Spinal cord (tissue), 10 donors: ENCODE results near the gene MSMP. TPM values are rescaled to one million over a fixed set of nuclear protein-coding genes. Genes with fewer than 3 reads are reported as not detected.

ENCODE experiments used
- DNase-seq, 6 donors: peaks; one replicate each; pipeline versions ENCODE4 v3.0.0 to v3.0.0-alpha.2; 2013 to 2015; ENCODE audit warnings: low spot score in 6 of 6, low read depth in 4 of 6
- H3K27ac ChIP-seq: one replicate; pipeline ENCODE4 v1.5.1; 2013; ENCODE audit warnings: low read depth, low read length, control low read depth
- H3K27me3 ChIP-seq: one replicate; pipeline ENCODE4 v1.6.1; 2013; ENCODE audit warnings: low read length; ENCODE audit not compliant: control insufficient read depth, insufficient read depth
- H3K36me3 ChIP-seq: one replicate; pipeline ENCODE4 v1.6.1; 2013; ENCODE audit warnings: low read length; ENCODE audit not compliant: control insufficient read depth, insufficient read depth
- H3K4me1 ChIP-seq: one replicate; pipeline ENCODE4 v1.6.1; 2013; ENCODE audit warnings: low read length; ENCODE audit not compliant: control insufficient read depth, insufficient read depth
- H3K4me3 ChIP-seq: one replicate; pipeline ENCODE4 v1.5.1; 2013; ENCODE audit warnings: low read depth, low read length, control low read depth
- H3K9me3 ChIP-seq: one replicate; pipeline ENCODE4 v1.6.1; 2013; ENCODE audit warnings: low read length; ENCODE audit not compliant: control insufficient read depth, insufficient read depth
- WGBS: methylation state at CpG from one replicate; pipeline ENCODE4 v1.1.5; 2013; ENCODE audit warnings: missing lambda C conversion rate; ENCODE audit not compliant: insufficient coverage; 5-methylcytosine and 5-hydroxymethylcytosine counted together
- polyA plus RNA-seq, 2 donors: library from polyadenylated mRNA; unstranded; fragments of 120-200 nt; gene quantifications; one replicate each; pipeline ENCODE4 v1.2.1, GENCODE V29; 2013; ENCODE audit not compliant: insufficient read length in 2 of 2
- total RNA-seq, 2 donors: library from RNA; depleted of rRNA in 1 of 2; stranded (reverse); fragments of 120-200 nt in 1 of 2; fragments of >200 nt in 1 of 2; gene quantifications; one replicate each; pipeline versions ENCODE4 v1.2.3 to v1.2.4, GENCODE V29; 2013 to 2014
- donor health status: healthy.

The MSMP gene
- total and polyA plus RNA-seq, 4 donors: 0.77 to 1.6 TPM; not detected in 2

DNA sequence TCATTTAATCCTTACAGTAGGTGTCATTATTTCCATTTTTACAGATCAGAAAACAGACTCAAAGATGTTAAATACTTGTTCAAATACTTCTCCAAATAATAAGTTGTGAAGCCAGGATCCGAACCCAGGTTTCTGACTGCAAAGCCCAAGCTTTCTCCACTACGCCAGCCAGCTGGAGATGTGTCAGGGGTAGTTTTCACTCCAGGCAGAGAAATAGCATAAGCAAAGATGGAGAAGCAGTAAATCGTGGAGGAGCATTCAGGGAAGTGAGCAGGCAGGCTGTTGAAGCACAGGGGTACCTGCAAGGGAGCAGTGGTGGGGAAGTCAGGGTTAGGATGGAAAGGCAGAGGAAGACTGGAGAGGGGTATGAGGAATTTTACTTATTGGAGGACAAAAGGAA is 25.0 kb downstream of the MSMP start:
- Histone ChIP-seq H3K9me3 (no peaks in the 10 kb centered on the region), H3K27ac (peak overlapping the region; percentile 97), H3K27me3 (no peaks in the 10 kb centered on the region), H3K4me1 (peaks cover 41% of the 10 kb centered on the region), H3K36me3 (peaks cover 41% of the 10 kb centered on the region), H3K4me3 (peak overlapping the region; percentile 1)
- DNase-seq: no peak
- WGBS: 89% methylated on average over 3 of the region's 3 CpGs

DNA sequence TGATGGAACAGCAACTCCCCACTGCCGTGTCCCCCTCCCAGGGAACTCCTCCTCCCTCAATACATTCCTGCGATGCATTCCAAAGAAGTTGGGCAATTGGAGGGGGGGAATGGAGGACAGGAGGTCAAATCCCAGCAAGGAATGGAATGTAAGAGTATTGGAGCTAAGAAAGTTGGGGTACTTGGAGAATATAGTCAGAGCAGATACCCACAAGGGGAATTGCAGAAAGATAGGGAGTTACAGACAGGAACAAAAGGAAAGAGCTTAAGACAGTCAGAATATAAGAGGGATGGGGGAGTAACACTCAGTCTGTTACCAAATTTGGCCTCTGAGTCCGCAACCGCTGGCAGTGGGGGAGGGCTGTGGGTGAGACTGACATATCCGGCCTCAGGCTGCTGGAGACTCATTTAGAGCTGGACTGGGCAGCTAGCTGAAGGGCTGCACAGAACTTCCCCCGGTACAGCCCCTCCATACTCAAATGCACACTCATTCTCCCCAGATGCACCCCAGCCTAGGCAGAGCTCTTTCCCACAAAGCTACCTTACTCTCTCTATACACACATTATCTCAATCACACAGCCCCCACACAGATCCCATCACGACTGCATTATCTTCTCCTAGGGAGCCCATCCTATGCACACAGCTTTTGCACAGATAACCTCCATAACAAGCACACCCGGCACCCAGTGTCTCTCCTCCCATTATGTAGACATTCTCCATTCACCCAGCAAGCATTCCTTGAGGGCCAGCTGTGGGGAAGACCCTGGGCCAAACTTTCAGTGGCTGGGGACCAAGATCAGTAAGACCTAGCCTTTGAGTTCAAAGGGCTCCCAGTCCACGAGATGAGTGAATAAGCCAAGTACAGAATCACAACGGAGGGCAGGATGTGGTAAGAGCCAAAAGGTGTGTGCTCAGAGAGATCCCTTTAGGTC is 25.8 kb downstream of the MSMP start:
- Histone ChIP-seq H3K4me3 (peak overlapping the region; percentile 26), H3K4me1 (peaks cover 41% of the 10 kb centered on the region), H3K27me3 (no peaks in the 10 kb centered on the region), H3K36me3 (peaks cover 49% of the 10 kb centered on the region), H3K9me3 (no peaks in the 10 kb centered on the region), H3K27ac (peak overlapping the region; percentile 97)
- DNase-seq: peak in 1 of 6 donors; percentile 41
- WGBS: 29% methylated on average over 5 of the region's 10 CpGs

DNA sequence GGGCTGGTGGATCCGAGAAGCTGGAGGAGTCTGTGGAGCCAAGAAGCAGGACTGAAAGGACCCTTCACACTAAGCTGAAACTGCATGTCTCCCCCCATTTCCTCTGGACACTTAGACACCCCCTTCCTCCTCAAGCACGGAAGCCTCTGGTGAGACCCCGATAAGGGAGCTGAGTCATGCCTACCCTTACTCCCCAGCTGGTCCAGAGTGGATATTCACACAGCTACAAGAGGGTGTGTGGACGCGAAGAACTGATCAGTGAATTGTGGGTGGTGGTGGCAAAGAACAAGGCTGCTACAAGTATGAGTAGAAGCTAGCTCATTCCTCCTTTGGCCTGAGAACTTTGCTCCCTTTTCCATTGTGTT is 26.4 kb downstream of the MSMP start:
- H3K27me3 ChIP-seq: no peaks in the 10 kb centered on the region
- H3K4me3 ChIP-seq: peak overlapping the region; percentile 26
- peak overlapping the region; percentile 97 for H3K27ac ChIP-seq
- peaks cover 54% of the 10 kb centered on the region for H3K36me3 ChIP-seq
- H3K9me3 ChIP-seq: no peaks in the 10 kb centered on the region
- H3K4me1 ChIP-seq: peaks cover 34% of the 10 kb centered on the region
- DNase-seq: no peak
- WGBS: 70% methylated on average over 2 of the region's 5 CpGs

DNA sequence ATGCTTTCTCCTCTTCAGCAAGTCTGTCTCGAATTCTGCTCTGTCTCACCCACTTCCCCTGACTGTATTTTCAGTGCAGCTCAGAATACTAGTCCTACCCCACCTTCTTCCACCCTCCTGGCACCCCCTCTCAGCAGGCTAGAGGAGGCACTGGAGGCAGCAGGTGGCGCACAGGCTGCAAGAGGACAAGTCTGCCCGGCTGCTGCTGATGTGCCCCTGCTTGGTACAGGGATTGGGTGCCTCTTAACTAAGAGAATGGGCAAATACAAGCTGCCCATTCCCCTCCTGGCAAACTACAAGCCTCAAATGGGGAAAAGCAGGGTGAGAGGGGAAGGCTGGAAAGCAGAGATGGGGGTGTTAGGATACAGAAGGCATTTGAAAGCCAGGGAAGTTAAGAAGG is 27.1 kb downstream of the MSMP start:
- H3K9me3 ChIP-seq: no peaks in the 10 kb centered on the region
- no peak for DNase-seq
- H3K27ac ChIP-seq: peak overlapping the region; percentile 97
- peaks cover 33% of the 10 kb centered on the region for H3K4me1 ChIP-seq
- no peaks in the 10 kb centered on the region for H3K27me3 ChIP-seq
- H3K36me3 ChIP-seq: peaks cover 60% of the 10 kb centered on the region
- 75% methylated on average over 3 of the region's 3 CpGs for WGBS
- H3K4me3 ChIP-seq: no peak overlapping the region

DNA sequence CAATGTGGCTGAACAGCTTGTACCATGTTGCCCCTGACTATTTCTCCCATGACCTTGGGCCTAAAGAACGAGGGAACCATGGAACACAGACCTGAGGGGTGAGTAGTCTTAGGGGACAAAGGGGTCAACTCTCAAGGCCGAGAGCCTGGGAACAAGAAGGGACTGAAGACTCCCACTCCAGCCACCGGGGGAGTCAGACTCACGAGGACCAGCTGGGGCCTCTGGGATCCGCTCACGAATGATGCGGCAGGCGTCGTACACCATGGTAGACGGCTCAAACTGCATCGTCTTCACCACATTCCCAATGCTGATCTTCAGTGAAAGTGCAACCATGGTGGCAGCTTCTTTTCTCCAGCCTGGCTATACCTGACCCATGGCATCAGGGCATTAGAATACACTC is 28.7 kb downstream of the MSMP start:
- 94% methylated on average over 10 of the region's 11 CpGs for whole genome bisulfite sequencing
- peaks cover 69% of the 10 kb centered on the region for H3K36me3 ChIP-seq

DNA sequence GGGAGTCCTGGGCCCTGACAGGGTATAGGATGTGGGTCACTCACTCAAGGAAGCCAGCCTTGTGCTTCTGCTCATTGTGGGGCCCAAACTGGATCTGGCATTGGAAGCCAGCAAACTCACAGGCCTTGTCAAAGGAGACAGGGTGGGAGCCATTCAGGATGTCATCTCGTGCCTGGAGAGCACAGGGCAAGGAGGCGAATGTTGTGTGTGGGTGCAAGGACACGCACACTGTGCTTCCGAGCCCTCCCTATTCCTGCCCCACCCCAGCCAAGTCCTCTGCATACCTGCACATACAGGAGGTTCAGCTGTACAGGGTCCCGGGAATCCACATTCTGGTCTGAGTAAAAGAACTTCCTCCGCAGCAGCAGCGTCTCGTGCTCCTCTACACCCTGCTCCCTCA is 30.2 kb downstream of the MSMP start:
- H3K27ac ChIP-seq: no peak overlapping the region
- no peaks in the 10 kb centered on the region for H3K27me3 ChIP-seq
- WGBS: 99% methylated on average over 6 of the region's 8 CpGs
- no peak overlapping the region for H3K4me3 ChIP-seq
- H3K9me3 ChIP-seq: no peaks in the 10 kb centered on the region
- peaks cover 79% of the 10 kb centered on the region for H3K36me3 ChIP-seq
- no peak for DNase-seq
- peaks cover 24% of the 10 kb centered on the region for H3K4me1 ChIP-seq

More for the DNA sequence above, 28.7 kb downstream of the MSMP start:
- DNase-seq: no peak
- Histone ChIP-seq H3K4me3 (no peak overlapping the region), H3K4me1 (peaks cover 33% of the 10 kb centered on the region), H3K9me3 (no peaks in the 10 kb centered on the region), H3K27ac (no peak overlapping the region), H3K27me3 (no peaks in the 10 kb centered on the region)

DNA sequence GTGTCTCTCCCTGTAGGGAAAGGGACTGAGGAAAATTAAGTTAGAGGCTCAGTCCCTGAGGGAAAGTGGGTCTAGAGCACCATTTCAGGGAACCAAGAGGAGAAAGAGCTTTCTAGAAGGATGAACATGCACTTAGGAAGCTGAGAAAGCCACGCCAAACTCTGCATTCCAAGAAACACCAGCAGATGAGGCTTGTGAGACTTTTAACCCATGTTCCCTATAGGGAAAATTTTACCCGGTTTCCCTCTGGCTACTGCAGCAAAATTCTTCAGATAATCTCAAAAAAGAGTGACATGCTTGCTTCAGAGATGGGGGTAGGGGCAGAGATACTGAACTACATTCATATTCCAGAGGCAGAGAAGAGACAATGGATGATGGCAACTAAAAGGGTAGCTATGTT is 30.6 kb downstream of the MSMP start:
- Histone ChIP-seq H3K27me3 (no peaks in the 10 kb centered on the region), H3K4me1 (peaks cover 20% of the 10 kb centered on the region), H3K36me3 (peaks cover 84% of the 10 kb centered on the region), H3K27ac (no peak overlapping the region), H3K4me3 (no peak overlapping the region), H3K9me3 (no peaks in the 10 kb centered on the region)
- DNase-seq: no peak
- 92% methylated on average over 2 of the region's 2 CpGs for WGBS

DNA sequence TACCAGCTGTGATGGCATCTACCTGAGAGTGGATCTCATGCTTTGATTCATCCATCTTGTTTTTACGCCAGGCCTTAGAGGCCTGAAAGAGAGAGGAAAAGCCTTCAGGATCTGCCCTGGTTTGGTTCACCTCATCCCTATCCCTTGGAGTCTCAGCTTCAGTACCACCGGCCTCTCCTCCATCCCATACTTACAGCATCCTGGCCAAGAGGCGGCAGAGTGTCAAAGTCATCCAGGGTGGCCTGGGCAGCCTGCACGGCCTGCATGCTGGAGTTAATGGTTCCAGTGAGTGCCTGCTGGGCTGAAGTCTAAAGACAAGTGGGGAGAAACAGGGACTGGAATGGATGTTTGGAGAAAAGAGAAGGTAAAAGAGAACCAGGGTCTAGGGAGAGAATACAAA is 34.5 kb downstream of the MSMP start:
- no peak for DNase-seq
- H3K4me1 ChIP-seq: no peaks in the 10 kb centered on the region
- 100% methylated on average over 2 of the region's 4 CpGs for WGBS
- peaks cover 91% of the 10 kb centered on the region for H3K36me3 ChIP-seq
- no peaks in the 10 kb centered on the region for H3K9me3 ChIP-seq
- no peak overlapping the region for H3K27ac ChIP-seq
- no peaks in the 10 kb centered on the region for H3K27me3 ChIP-seq
- no peak overlapping the region for H3K4me3 ChIP-seq

DNA sequence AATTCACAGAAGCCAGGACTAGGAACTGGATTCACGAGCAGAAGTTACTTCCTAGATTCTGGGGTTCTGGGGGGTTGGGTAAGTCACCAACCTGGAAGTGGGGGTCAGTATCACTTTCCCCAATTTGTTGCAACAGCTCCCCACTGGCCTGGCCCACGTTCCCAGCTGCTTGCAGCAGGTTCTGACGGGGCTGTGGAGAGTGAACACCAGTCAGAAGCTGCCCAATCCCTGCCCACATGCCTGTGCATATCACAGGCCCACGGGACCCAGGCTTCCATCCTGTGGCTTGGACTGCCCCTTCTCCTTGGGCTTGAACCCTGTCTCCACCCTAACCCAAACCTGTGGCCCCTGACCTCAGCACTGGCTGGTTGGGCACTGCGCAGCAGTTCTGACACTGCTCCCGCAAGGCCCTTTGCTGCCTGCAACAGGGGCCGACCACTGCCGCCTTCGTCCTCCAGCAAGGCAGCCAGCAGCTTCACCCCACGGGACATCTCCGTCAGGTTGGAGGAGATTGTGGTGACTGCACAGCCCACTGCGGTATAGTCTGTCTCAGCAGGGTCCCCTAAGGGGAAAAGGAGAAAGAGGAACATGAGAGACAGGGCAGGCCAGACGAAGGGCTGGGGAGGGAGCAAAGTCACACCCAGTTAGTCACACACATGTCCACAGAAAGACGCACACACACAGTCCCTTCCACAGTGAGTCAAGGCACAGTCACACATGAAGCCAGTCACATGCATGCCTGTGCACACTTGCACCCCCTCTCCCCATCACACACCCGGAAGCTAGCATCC is 35.2 kb downstream of the MSMP start:
- 92% methylated on average over 13 of the region's 15 CpGs for WGBS
- Histone ChIP-seq H3K27me3 (no peaks in the 10 kb centered on the region), H3K9me3 (no peaks in the 10 kb centered on the region), H3K4me1 (no peaks in the 10 kb centered on the region), H3K36me3 (peaks cover 91% of the 10 kb centered on the region), H3K27ac (no peak overlapping the region), H3K4me3 (no peak overlapping the region)
- no peak for DNase-seq
